NCI-H69 (cell line): Measurements from ENCODE around the gene GLIS1.
A peak's percentile ranks its signal among the peaks of the same experiment; 100 is the strongest.

Experiments used
- DNase-seq: peaks from one replicate; lab custom pipeline; 2025; lab: John Stamatoyannopoulos, UW

GLIS1 gene

GRCh38 chr1:53548031-53548491 is 190.9 kb downstream of the GLIS1 start:
- no peak for DNase-seq

GRCh38 chr1:53547231-53547790 is 191.7 kb downstream of the GLIS1 start:
- no peak for DNase-seq

GRCh38 chr1:53546409-53547155 is 192.4 kb downstream of the GLIS1 start:
- DNase-seq, result no peak

GRCh38 chr1:53545663-53546408 is 193.1 kb downstream of the GLIS1 start:
- DNase-seq, result peak; percentile 43

DNA sequence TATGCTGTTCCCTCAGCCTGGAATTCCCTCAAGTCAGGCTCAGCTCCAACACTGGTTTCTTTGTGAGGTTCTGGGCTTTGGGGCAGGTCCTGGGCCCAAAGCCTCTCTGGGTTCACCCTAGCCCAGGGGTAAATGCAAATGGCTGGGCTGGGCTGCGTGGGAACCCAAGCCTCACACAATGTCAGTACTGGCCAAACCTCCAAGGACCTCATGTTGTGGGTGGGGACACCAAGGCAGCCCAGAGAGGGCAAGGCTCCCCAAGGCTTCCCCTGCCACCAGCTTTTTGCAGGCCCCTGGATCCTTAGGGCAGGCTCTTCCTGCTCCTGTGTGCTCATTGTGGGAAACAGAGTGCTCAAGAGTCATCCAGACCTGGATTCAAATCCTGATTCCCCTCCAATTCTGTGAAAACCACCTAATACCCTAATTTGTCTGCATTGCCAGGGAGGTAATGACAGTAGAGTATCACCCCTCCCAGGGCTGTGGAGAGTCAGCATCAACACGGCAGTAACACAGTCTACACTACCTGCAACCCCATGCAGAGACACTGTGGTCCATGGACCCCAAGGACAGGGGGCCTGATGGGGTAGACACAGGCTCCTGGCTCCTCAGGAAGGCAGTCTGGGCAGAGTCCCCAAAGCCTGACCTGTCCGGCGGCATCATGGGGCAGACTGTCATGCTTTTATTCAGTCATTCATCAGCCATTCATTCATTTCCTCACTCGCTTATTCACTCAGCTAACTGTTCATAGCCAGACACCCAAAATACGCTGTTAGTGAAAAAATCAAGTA is 194.0 kb downstream of the GLIS1 start:
- DNase-seq, result no peak

- DNase-seq, result peak; percentile 27
Measured at GRCh38 chr1:53543778-53544695, 194.9 kb downstream of the GLIS1 start.

GRCh38 chr1:53543130-53543777 is 195.7 kb downstream of the GLIS1 start:
- DNase-seq, result peak; percentile 55

- DNase-seq, result no peak
Measured at GRCh38 chr1:53542551-53542950, 196.4 kb downstream of the GLIS1 start.

GRCh38 chr1:53541761-53542550 is 197.0 kb downstream of the GLIS1 start:
- peak; percentile 78 for DNase-seq

DNA sequence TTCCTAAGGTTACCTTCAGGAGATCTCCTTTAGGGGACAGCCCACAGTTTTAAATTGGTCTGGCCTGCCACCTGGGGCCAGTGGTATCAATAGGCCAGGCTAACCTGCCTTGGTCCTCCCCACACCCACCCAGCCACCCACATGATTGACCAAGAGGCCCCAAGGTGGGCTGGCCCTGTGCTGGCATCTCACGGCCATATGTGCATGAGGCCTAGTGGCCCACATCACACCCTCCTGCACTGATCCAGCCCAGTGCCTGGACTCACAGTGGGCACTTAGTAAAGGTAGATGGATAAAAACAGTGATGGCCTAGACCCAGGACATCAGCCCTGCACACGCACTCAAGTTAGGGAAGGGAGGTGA is 197.7 kb downstream of the GLIS1 start:
- DNase-seq, result no peak

- DNase-seq, result no peak
Measured at GRCh38 chr1:53540604-53541262, 198.2 kb downstream of the GLIS1 start.

- DNase-seq, result peak; percentile 10
Measured at GRCh38 chr1:53539711-53540603, 199.0 kb downstream of the GLIS1 start.

DNA sequence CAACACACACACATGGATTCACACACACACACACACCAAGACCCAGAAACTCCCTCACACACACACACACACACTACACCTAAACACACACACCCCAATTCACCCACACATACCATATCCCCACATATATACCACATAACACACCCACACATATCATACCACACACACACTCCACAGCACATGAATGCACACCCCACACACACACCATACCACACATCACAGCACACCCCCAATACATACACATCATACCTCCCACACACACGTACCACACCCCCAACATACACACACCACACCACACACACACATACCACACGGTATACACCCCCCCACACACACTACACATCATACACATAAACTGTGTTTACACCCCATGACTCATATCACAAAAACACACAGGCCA is 199.7 kb downstream of the GLIS1 start:
- no peak for DNase-seq

DNA sequence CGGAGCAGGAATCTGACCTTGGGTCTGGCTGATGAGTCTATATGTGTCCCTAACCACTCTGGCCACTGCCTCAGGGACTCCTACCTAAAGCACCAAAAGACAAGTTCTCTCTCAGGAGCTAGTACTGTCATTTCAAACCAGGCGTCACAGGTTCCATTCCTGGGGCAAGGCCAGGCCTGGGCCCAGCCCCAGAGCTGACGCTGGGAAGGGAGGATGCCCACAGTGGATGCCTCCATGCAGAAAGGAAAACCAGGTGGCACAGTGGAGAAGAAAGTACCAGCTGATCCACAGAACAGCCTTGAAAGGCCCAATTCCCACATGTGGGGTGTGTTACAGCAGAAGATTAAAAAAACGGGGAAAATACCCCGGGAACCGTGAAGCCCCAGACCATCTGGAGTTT is 202.4 kb downstream of the GLIS1 start:
- DNase-seq, result no peak

DNA sequence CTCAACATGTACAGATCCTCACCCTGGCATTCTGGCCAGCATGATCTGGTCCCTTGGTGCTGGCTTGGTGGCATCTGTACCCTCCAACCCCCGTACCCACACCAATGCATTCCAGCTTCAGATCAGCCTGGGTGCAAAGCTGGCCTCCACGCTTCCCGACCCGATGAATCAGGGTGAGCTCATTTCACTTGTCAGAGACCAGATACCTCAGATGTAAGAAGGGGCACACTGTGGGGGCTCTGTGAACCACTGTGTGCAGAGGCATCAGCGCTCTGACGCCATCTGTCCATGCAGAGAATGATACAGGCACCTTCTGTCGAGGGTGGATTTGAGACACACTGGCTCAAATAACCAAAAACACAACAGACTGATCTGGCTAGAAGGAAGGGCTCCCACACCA is 203.1 kb downstream of the GLIS1 start:
- peak; percentile 71 for DNase-seq

DNA sequence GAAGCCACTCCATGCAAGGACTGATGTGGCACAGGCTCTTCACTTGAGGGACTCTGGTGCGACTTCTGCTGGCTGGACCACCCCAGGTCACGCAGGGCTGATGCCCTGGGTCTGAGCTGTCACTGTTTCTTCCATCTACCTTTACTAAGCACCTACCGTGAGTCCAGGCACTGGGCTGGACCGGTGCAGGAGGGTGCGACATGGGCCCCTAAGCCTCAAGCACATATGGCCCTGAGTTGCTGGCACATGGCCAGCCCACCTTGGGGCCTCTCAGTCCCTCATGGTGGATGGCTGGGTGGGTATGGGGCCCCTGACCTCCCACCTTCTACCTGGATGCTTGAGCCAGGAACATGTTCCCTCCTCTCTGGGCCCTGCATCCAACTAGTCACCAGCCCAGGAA is 203.7 kb downstream of the GLIS1 start:
- peak; percentile 37 for DNase-seq

DNA sequence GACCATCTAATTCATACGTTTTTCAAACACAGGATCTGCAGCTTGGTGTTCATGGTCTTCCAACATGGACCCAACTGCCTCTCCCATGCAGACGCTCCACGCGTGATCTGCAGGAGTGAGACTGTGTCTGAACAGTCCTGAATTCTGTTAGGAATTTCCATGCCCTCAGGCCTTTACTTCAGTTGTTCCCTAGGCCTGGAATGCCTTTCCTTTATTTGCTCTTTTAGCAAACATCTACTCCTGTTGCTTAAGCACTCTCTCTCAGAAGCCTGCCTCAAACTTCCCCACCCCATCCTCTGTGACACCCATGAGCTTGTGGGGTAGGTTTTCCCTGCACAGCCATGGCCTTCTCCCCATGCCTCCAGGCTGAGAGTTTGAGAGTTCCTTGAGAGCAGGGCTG is 206.1 kb downstream of the GLIS1 start:
- DNase-seq, result peak; percentile 2

- no peak for DNase-seq
Measured at GRCh38 chr1:53532377-53532776, 206.6 kb downstream of the GLIS1 start.
